Tibial artery (tissue), 4 donors: Measurements from ENCODE around the gene LILRA6.
"Not testable (repeated sequence)": the region's sequence is repeated elsewhere in the genome, so short reads cannot be mapped to it uniquely, and the experiment has no call there.

Source experiments
- DNase-seq, 2 donors: peaks; one replicate each; pipeline ENCODE4 v3.0.0-alpha.2; 2019
- H3K27ac ChIP-seq, 2 donors: fragments of 200-600 bp; sonication (generic) in 1 of 2; 1 replicate in 1 of 2; 2 replicates in 1 of 2; pipeline ENCODE4 v1.5.1; 2018 to 2019; ENCODE audit warnings: mild to moderate bottlenecking in 1 of 2
- H3K27me3 ChIP-seq, 2 donors: fragments of 200-600 bp; sonication (generic) in 1 of 2; one replicate each; pipeline versions ENCODE4 v1.5.1 to v1.6.0; 2016 to 2019
- H3K36me3 ChIP-seq, 3 donors: fragments of 200-600 bp; sonication (generic) in 2 of 3; one replicate each; pipeline ENCODE4 v1.5.1; 2016 to 2019; ENCODE audit warnings: mild to moderate bottlenecking in 2 of 3
- H3K4me1 ChIP-seq, 4 donors: fragments of 200-600 bp; sonication (generic) in 2 of 4; 1 replicate in 3 of 4; 2 replicates in 1 of 4; pipeline ENCODE4 v1.5.1; 2016 to 2019
- H3K4me3 ChIP-seq, 2 donors: fragments of 200-600 bp; sonication (generic) in 1 of 2; 1 replicate in 1 of 2; 2 replicates in 1 of 2; pipeline ENCODE4 v1.5.1; 2018 to 2019; ENCODE audit warnings: mild to moderate bottlenecking in 2 of 2
- H3K9me3 ChIP-seq, 3 donors: fragments of 200-600 bp; sonication (generic) in 1 of 3; one replicate each; pipeline ENCODE4 v1.5.1; 2016 to 2019
- CTCF ChIP-seq, 2 experiments: fragments of 200-600 bp in 1 of 2; fragments of 450-650 bp in 1 of 2; IDR thresholded peaks; one replicate each; pipeline ENCODE4 v1.5.1; 2017 to 2019; ENCODE audit warnings: antibody characterized with exemption in 2 of 2, mild to moderate bottlenecking in 1 of 2, moderate library complexity in 1 of 2
- intact Hi-C: fragments of 100-400 bp; cut with DNase I; formaldehyde crosslinking; loops from one replicate; pipeline ENCODE4 v1.15.0; 2023; ENCODE audit warnings: low total_unique reads

LILRA6 gene

GRCh38 chr19:54239491-54240371 lies 2.9 kb downstream of the LILRA6 start:
- DNase-seq, intact Hi-C loops, H3K4me3 ChIP-seq, H3K36me3 ChIP-seq, H3K27me3 ChIP-seq, H3K9me3 ChIP-seq, H3K27ac ChIP-seq, H3K4me1 ChIP-seq: not testable (repeated sequence)

GRCh38 chr19:54233941-54234340 lies 8.6 kb downstream of the LILRA6 start:
- intact Hi-C loops = loop anchor here (5.0 kb wide), 1 partner anchor 67 kb away; no protein-coding TSS in a partner anchor
- DNase-seq = no peak
- H3K4me1 ChIP-seq = no peaks in the 10 kb centered on the region
- H3K27ac ChIP-seq = no peak overlapping the region
- peaks cover 0 to 22% of the 10 kb centered on the region in 2 donors for H3K27me3 ChIP-seq
- TF ChIP-seq CTCF (IDR thresholded peaks at IDR 0.05) = no peak
- no peaks in the 10 kb centered on the region for H3K9me3 ChIP-seq
- H3K4me3 ChIP-seq = no peak overlapping the region
- H3K36me3 ChIP-seq = no peaks in the 10 kb centered on the region

- H3K4me1 ChIP-seq = no peaks in the 10 kb centered on the region
- H3K36me3 ChIP-seq = no peaks in the 10 kb centered on the region
- peaks cover 0 to 22% of the 10 kb centered on the region in 2 donors for H3K27me3 ChIP-seq
- H3K27ac ChIP-seq = no peak overlapping the region
- no peak overlapping the region for H3K4me3 ChIP-seq
- no peaks in the 10 kb centered on the region for H3K9me3 ChIP-seq
- intact Hi-C loops = loop anchor here (5.0 kb wide), 1 partner anchor 64 kb away; no protein-coding TSS in a partner anchor
- peak; percentile 78 to 86 for DNase-seq
- TF ChIP-seq CTCF (IDR thresholded peaks at IDR 0.05) = peak; percentile 80 to 84
Measured at GRCh38 chr19:54231077-54231931, 11.3 kb downstream of the LILRA6 start.

GRCh38 chr19:54230031-54230430 lies 12.6 kb downstream of the LILRA6 start:
- Histone ChIP-seq H3K36me3 (no peaks in the 10 kb centered on the region), H3K4me3 (no peak overlapping the region), H3K27ac (no peak overlapping the region), H3K9me3 (no peaks in the 10 kb centered on the region), H3K27me3 (peaks cover 0 to 22% of the 10 kb centered on the region in 2 donors), H3K4me1 (no peaks in the 10 kb centered on the region)
- intact Hi-C loops = loop anchor here (5.0 kb wide), 1 partner anchor 63 kb away; no protein-coding TSS in a partner anchor
- TF ChIP-seq CTCF (IDR thresholded peaks at IDR 0.05) = no peak
- DNase-seq = no peak

GRCh38 chr19:54229146-54229545 lies 13.4 kb downstream of the LILRA6 start:
- Histone ChIP-seq H3K27me3 (peaks cover 0 to 18% of the 10 kb centered on the region in 2 donors), H3K4me1 (no peaks in the 10 kb centered on the region), H3K9me3 (no peaks in the 10 kb centered on the region), H3K4me3 (no peak overlapping the region), H3K27ac (no peak overlapping the region), H3K36me3 (no peaks in the 10 kb centered on the region)
- intact Hi-C loops = no loop called here
- no peak for TF ChIP-seq CTCF (IDR thresholded peaks at IDR 0.05)
- no peak for DNase-seq

- H3K27ac ChIP-seq, H3K4me1 ChIP-seq, H3K4me3 ChIP-seq, intact Hi-C loops, DNase-seq, H3K9me3 ChIP-seq, H3K36me3 ChIP-seq: not testable (repeated sequence)
- H3K27me3 ChIP-seq = peaks cover 0 to 28% of the 10 kb centered on the region in 2 donors
Measured at GRCh38 chr19:54224619-54225018, 18.0 kb downstream of the LILRA6 start.

- intact Hi-C loops, DNase-seq: not testable (repeated sequence)
Measured at GRCh38 chr19:54223937-54224281, 18.7 kb downstream of the LILRA6 start.

GRCh38 chr19:54223277-54223936 lies 19.2 kb downstream of the LILRA6 start:
- intact Hi-C loops = not testable (repeated sequence)

More at GRCh38 chr19:54223937-54224281, 18.7 kb downstream of the LILRA6 start:
- not testable (repeated sequence) for H3K4me3 ChIP-seq, H3K27ac ChIP-seq, H3K36me3 ChIP-seq, H3K4me1 ChIP-seq, H3K9me3 ChIP-seq
- H3K27me3 ChIP-seq = peaks cover 0 to 34% of the 10 kb centered on the region in 2 donors

More at GRCh38 chr19:54223277-54223936, 19.2 kb downstream of the LILRA6 start:
- H3K9me3 ChIP-seq, DNase-seq, H3K4me1 ChIP-seq, H3K27ac ChIP-seq, H3K4me3 ChIP-seq, H3K36me3 ChIP-seq: not testable (repeated sequence)
- H3K27me3 ChIP-seq = peaks cover 0 to 34% of the 10 kb centered on the region in 2 donors
